BE2C (cell line): ENCODE results near the gene UBE2G1. TPM values are rescaled to one million over a fixed set of nuclear protein-coding genes. Genes with fewer than 3 reads are reported as not detected.

Experiments used
- DNase-seq: peaks from one replicate; pipeline ENCODE4 v3.0.0-alpha.2; 2020
- H3K27me3 ChIP-seq: fragments of 250-450 bp; sonication (Bioruptor Pico); 2 replicates; pipeline ENCODE4 v1.5.1; 2020; ENCODE audit warnings: mild to moderate bottlenecking
- H3K36me3 ChIP-seq: fragments of 250-450 bp; sonication (Bioruptor Pico); 2 replicates; pipeline ENCODE4 v1.5.1; 2020; ENCODE audit warnings: mild to moderate bottlenecking
- H3K4me1 ChIP-seq: fragments of 250-450 bp; sonication (Bioruptor Pico); 2 replicates; pipeline ENCODE4 v1.5.1; 2020
- H3K4me3 ChIP-seq: 2 replicates; pipeline ENCODE4 v1.5.1; 2011; ENCODE audit warnings: low read depth, low read length
- H3K9me3 ChIP-seq: fragments of 250-450 bp; sonication (Bioruptor Pico); 2 replicates; pipeline ENCODE4 v1.5.1; 2020
- CTCF ChIP-seq: IDR thresholded peaks from 2 replicates; pipeline ENCODE4 v1.5.1; 2012; ENCODE audit warnings: mild to moderate bottlenecking, low read depth, low read length
- polyA plus RNA-seq: library from polyadenylated mRNA; unstranded; fragments of >200 nt; gene quantifications from one replicate; pipeline ENCODE4 v1.2.1, GENCODE V29; 2012; ENCODE audit warnings: low read depth, missing spikeins; ENCODE audit not compliant: insufficient read length, insufficient read depth

Gene UBE2G1
- polyA plus RNA-seq, result 36.5 TPM

- Histone ChIP-seq H3K9me3 (no peaks in the 10 kb centered on the region), H3K27me3 (no peaks in the 10 kb centered on the region), H3K4me3 (peak within 1 kb of the TSS; percentile 68), H3K36me3 (peaks cover 5% of the 10 kb centered on the region), H3K4me1 (no peaks in the 10 kb centered on the region)
- peak; percentile 96 for DNase-seq
- peak; percentile 49 for TF ChIP-seq CTCF
These were observed at the start of gene UBE2G1 for GRCh38 chr17:4366327-4367063. UBE2G1 (minus strand) TSS chr17:4366675; CDS start chr17:4366316, 359 bp downstream.

- Histone ChIP-seq H3K36me3 (no peaks in the 10 kb centered on the region), H3K4me3 (no peak overlapping the region), H3K27me3 (no peaks in the 10 kb centered on the region), H3K4me1 (no peaks in the 10 kb centered on the region), H3K9me3 (no peaks in the 10 kb centered on the region)
- DNase-seq, result peak; percentile 84
- peak; percentile 68 for TF ChIP-seq CTCF
These were observed 46.7 kb upstream of the UBE2G1 start for GRCh38 chr17:4412933-4413831.

- Histone ChIP-seq H3K9me3 (no peaks in the 10 kb centered on the region), H3K27me3 (no peaks in the 10 kb centered on the region), H3K36me3 (no peaks in the 10 kb centered on the region), H3K4me1 (no peaks in the 10 kb centered on the region), H3K4me3 (no peak overlapping the region)
- DNase-seq, result no peak
- TF ChIP-seq CTCF, result no peak
These were observed 44.7 kb upstream of the UBE2G1 start for GRCh38 chr17:4411201-4411600.

GRCh38 chr17:4409659-4410058, 43.2 kb upstream of the UBE2G1 start:
- no peaks in the 10 kb centered on the region for H3K27me3 ChIP-seq
- no peak for DNase-seq
- no peaks in the 10 kb centered on the region for H3K4me1 ChIP-seq
- no peaks in the 10 kb centered on the region for H3K9me3 ChIP-seq
- TF ChIP-seq CTCF, result no peak
- no peaks in the 10 kb centered on the region for H3K36me3 ChIP-seq
- H3K4me3 ChIP-seq, result no peak overlapping the region

GRCh38 chr17:4407851-4408250, 41.4 kb upstream of the UBE2G1 start:
- DNase-seq, result no peak
- no peak for TF ChIP-seq CTCF
- H3K36me3 ChIP-seq, result no peaks in the 10 kb centered on the region
- no peaks in the 10 kb centered on the region for H3K4me1 ChIP-seq
- no peaks in the 10 kb centered on the region for H3K27me3 ChIP-seq
- H3K9me3 ChIP-seq, result no peaks in the 10 kb centered on the region
- H3K4me3 ChIP-seq, result no peak overlapping the region

GRCh38 chr17:4407216-4407615, 40.7 kb upstream of the UBE2G1 start:
- no peaks in the 10 kb centered on the region for H3K27me3 ChIP-seq
- H3K4me3 ChIP-seq, result no peak overlapping the region
- TF ChIP-seq CTCF, result no peak
- no peaks in the 10 kb centered on the region for H3K9me3 ChIP-seq
- no peaks in the 10 kb centered on the region for H3K4me1 ChIP-seq
- no peak for DNase-seq
- H3K36me3 ChIP-seq, result no peaks in the 10 kb centered on the region
